ENCODE data around the gene MAPKAP1. TPM values are rescaled to one million over a fixed set of nuclear protein-coding genes. Genes with fewer than 3 reads are reported as not detected.

MAPKAP1 gene
- total RNA-seq, 1 donor from 2014 or later: 56.6 TPM

DNA sequence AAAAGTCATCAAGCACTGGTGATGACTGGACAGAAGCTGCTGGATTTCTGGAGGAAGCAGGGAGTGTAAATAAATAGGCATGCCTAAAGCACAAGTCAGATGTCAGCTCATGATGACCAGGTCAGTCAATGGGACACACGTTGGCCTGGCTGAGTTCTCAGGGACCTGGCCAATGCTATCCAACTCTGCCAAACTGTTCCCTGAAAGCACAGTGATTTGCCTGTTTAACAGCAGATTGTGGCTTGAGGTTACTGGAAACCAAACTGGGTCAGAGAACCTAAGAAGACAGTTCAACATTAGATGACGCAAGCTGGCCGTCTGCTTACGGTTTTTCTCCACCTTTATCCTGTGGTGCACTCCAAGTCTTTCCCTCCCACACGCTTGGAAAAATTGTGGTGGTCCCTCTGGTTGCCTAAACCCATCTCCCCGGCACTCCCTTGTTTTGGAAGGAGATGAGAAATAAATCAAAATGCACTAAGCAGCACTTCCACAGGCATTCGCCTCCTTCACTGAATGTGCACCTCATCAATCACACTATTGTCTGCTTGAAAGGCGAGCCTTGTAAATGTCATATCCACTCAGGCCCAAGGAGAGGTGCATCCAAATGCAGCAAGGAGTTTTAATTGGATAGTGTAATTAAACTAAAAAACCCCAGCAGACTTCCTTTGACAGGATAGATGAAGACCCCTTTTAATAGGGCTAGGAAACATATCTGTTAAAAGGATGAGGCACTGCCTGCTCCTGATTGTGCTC lies 245.9 kb downstream of the MAPKAP1 start:
- peaks cover 23% of the 10 kb centered on the region for H4K20me1 ChIP-seq (ENCODE audit: low read depth)
- H2AFZ ChIP-seq (replicated peaks): no peak overlapping the region
- H3K27me3 ChIP-seq: no peaks in the 10 kb centered on the region
- H3K79me2 ChIP-seq (ENCODE audit: low read depth): no peaks in the 10 kb centered on the region
- peaks cover 48% of the 10 kb centered on the region for H3K4me1 ChIP-seq
- Mint-ChIP-seq H3K4me1 (peaks cover 37% of the 10 kb centered on the region), H3K27me3 (ENCODE audit: insufficient read depth, low read depth) (peaks cover 5% of the 10 kb centered on the region), H3K36me3 (peaks cover 33% of the 10 kb centered on the region), H3K4me3 (peak overlapping the region; percentile 30), H3K9me3 (peaks cover 39% of the 10 kb centered on the region), H3K27ac (peak overlapping the region; percentile 52)
- no peak overlapping the region for H3K27ac ChIP-seq
- no peaks in the 10 kb centered on the region for H3K9me3 ChIP-seq (ENCODE audit: low read depth)
- TF ChIP-seq, protein P1, sequence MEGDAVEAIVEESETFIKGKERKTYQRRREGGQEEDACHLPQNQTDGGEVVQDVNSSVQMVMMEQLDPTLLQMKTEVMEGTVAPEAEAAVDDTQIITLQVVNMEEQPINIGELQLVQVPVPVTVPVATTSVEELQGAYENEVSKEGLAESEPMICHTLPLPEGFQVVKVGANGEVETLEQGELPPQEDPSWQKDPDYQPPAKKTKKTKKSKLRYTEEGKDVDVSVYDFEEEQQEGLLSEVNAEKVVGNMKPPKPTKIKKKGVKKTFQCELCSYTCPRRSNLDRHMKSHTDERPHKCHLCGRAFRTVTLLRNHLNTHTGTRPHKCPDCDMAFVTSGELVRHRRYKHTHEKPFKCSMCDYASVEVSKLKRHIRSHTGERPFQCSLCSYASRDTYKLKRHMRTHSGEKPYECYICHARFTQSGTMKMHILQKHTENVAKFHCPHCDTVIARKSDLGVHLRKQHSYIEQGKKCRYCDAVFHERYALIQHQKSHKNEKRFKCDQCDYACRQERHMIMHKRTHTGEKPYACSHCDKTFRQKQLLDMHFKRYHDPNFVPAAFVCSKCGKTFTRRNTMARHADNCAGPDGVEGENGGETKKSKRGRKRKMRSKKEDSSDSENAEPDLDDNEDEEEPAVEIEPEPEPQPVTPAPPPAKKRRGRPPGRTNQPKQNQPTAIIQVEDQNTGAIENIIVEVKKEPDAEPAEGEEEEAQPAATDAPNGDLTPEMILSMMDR (IDR thresholded peaks at IDR 0.05): no peak
- no peak for TF ChIP-seq EZH2 (IDR thresholded peaks at IDR 0.05)
- no peak for TF ChIP-seq EZH2phosphoT487 (IDR thresholded peaks at IDR 0.05)
- peaks cover 34% of the 10 kb centered on the region for H3F3A ChIP-seq (ENCODE audit: low read depth)
- DNase-seq (ENCODE audit: low spot score): no peak
- H3K36me3 ChIP-seq: peaks cover 6% of the 10 kb centered on the region
- no peak overlapping the region for H3K4me2 ChIP-seq
- no peak overlapping the region for H3K9ac ChIP-seq
- H3K4me3 ChIP-seq: no peak overlapping the region

DNA sequence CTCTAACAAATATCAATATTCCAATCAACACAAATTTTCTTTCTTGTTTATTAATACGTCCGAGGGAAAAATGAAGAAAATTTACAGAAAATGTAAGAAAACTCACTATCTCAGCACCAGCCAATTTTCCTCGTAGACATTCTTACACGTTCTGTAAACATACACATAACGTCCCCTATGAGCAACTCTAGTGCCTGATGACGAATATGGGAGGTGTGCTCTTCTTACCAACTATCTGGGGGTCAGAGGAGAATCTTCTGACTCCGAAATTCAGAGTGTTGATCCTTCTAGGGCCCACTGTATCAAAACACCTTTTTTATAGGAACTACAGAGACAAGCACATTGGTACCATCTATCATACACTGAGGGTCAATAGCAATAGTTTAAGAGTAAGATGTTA lies 246.7 kb downstream of the MAPKAP1 start:
- H3K9ac ChIP-seq: no peak overlapping the region
- TF ChIP-seq EZH2 (IDR thresholded peaks at IDR 0.05): no peak
- TF ChIP-seq, protein P1 (IDR thresholded peaks at IDR 0.05): no peak
- no peak for TF ChIP-seq EZH2phosphoT487 (IDR thresholded peaks at IDR 0.05)
- no peak overlapping the region for H3K4me2 ChIP-seq
- H3K4me3 ChIP-seq: no peak overlapping the region
- peaks cover 40% of the 10 kb centered on the region for H3K4me1 ChIP-seq
- H4K20me1 ChIP-seq (ENCODE audit: low read depth): peaks cover 23% of the 10 kb centered on the region
- peaks cover 47% of the 10 kb centered on the region for H3K9me3 Mint-ChIP-seq
- H3K4me3 Mint-ChIP-seq: no peak overlapping the region
- peaks cover 29% of the 10 kb centered on the region for H3F3A ChIP-seq (ENCODE audit: low read depth)
- no peaks in the 10 kb centered on the region for H3K27me3 ChIP-seq
- peaks cover 6% of the 10 kb centered on the region for H3K36me3 ChIP-seq
- no peaks in the 10 kb centered on the region for H3K79me2 ChIP-seq (ENCODE audit: low read depth)
- peaks cover 38% of the 10 kb centered on the region for H3K36me3 Mint-ChIP-seq
- peaks cover 5% of the 10 kb centered on the region for H3K27me3 Mint-ChIP-seq (ENCODE audit: insufficient read depth, low read depth)
- H3K4me1 Mint-ChIP-seq: peaks cover 37% of the 10 kb centered on the region
- no peak for DNase-seq (ENCODE audit: low spot score)
- no peaks in the 10 kb centered on the region for H3K9me3 ChIP-seq (ENCODE audit: low read depth)
- no peak overlapping the region for H2AFZ ChIP-seq (replicated peaks)
- no peak overlapping the region for H3K27ac ChIP-seq
- no peak overlapping the region for H3K27ac Mint-ChIP-seq

DNA sequence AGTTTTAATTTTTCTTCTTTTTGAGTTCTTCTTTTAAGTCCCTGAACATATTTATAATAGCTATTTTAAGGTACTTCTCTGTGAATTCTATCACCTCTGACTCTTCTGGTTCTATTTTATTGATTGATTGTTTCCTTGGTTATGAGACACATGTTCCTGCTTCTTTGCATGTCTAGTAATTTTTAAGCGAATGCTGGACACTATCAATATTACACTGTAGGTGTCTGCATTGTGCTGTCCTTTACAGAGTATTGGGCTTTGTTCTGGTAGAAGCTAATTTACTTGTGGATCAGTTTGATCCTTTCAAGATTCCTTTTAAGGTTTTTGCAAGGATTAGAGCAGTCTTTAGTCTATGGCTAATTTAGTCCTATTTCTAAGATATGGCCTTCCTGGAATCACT lies 249.7 kb downstream of the MAPKAP1 start:
- Histone ChIP-seq H3K4me1 (peaks cover 15% of the 10 kb centered on the region), H3K9ac (no peak overlapping the region), H3K36me3 (peaks cover 6% of the 10 kb centered on the region), H3K27me3 (no peaks in the 10 kb centered on the region), H3K79me2 (ENCODE audit: low read depth) (no peaks in the 10 kb centered on the region), H3F3A (ENCODE audit: low read depth) (peaks cover 6% of the 10 kb centered on the region), H2AFZ (replicated peaks) (no peak overlapping the region), H3K27ac (no peak overlapping the region), H4K20me1 (ENCODE audit: low read depth) (peaks cover 4% of the 10 kb centered on the region), H3K4me3 (no peak overlapping the region), H3K9me3 (ENCODE audit: low read depth) (no peaks in the 10 kb centered on the region), H3K4me2 (no peak overlapping the region)
- DNase-seq (ENCODE audit: low spot score): no peak
- no peak overlapping the region for H3K27ac Mint-ChIP-seq
- H3K4me1 Mint-ChIP-seq: peaks cover 23% of the 10 kb centered on the region
- H3K27me3 Mint-ChIP-seq (ENCODE audit: insufficient read depth, low read depth): peaks cover 5% of the 10 kb centered on the region
- H3K4me3 Mint-ChIP-seq: no peak overlapping the region
- peaks cover 45% of the 10 kb centered on the region for H3K36me3 Mint-ChIP-seq
- H3K9me3 Mint-ChIP-seq: peaks cover 54% of the 10 kb centered on the region
- no peak for TF ChIP-seq EZH2 (IDR thresholded peaks at IDR 0.05)
- TF ChIP-seq, protein P1 (IDR thresholded peaks at IDR 0.05): no peak
- no peak for TF ChIP-seq EZH2phosphoT487 (IDR thresholded peaks at IDR 0.05)
